NB4 (cell line): Measurements from ENCODE around the gene MSANTD1.

Experiments
- DNase-seq: peaks from one replicate; pipeline ENCODE4 v3.0.0; 2010; ENCODE audit warnings: low read depth
- H3K4me3 ChIP-seq: one replicate; pipeline ENCODE4 v1.5.1; 2011; ENCODE audit warnings: mild to moderate bottlenecking, low read depth, low read length, moderate library complexity
- MYC ChIP-seq: IDR thresholded peaks from 2 replicates; pipeline ENCODE4 v1.6.1; 2011; ENCODE audit warnings: low read depth, low read length
- POLR2A ChIP-seq: IDR thresholded peaks from 2 replicates; pipeline ENCODE4 v1.6.1; 2011; ENCODE audit warnings: mild to moderate bottlenecking; ENCODE audit not compliant: insufficient read length; ENCODE audit errors: extremely low read depth
- TF ChIP-seq, protein P1 (sequence below): IDR thresholded peaks from one replicate; pipeline ENCODE4 v1.5.1; 2012; ENCODE audit warnings: low read depth, low read length
- TF ChIP-seq, protein P2 (sequence below): IDR thresholded peaks from 2 replicates; pipeline ENCODE4 v1.6.1; 2011; ENCODE audit warnings: low read depth, low read length

MSANTD1 gene

GRCh38 chr4:3213661-3214250, 35.2 kb upstream of the MSANTD1 start:
- no peak for DNase-seq
- no peak overlapping the region for H3K4me3 ChIP-seq
- no peak for TF ChIP-seq MYC
- TF ChIP-seq, protein P1, sequence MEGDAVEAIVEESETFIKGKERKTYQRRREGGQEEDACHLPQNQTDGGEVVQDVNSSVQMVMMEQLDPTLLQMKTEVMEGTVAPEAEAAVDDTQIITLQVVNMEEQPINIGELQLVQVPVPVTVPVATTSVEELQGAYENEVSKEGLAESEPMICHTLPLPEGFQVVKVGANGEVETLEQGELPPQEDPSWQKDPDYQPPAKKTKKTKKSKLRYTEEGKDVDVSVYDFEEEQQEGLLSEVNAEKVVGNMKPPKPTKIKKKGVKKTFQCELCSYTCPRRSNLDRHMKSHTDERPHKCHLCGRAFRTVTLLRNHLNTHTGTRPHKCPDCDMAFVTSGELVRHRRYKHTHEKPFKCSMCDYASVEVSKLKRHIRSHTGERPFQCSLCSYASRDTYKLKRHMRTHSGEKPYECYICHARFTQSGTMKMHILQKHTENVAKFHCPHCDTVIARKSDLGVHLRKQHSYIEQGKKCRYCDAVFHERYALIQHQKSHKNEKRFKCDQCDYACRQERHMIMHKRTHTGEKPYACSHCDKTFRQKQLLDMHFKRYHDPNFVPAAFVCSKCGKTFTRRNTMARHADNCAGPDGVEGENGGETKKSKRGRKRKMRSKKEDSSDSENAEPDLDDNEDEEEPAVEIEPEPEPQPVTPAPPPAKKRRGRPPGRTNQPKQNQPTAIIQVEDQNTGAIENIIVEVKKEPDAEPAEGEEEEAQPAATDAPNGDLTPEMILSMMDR = no peak
- no peak for TF ChIP-seq POLR2A
- TF ChIP-seq, protein P2, sequence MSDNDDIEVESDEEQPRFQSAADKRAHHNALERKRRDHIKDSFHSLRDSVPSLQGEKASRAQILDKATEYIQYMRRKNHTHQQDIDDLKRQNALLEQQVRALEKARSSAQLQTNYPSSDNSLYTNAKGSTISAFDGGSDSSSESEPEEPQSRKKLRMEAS = no peak

GRCh38 chr4:3215256-3215655, 33.7 kb upstream of the MSANTD1 start:
- no peak for DNase-seq
- TF ChIP-seq, protein P1 = no peak
- TF ChIP-seq MYC = no peak
- TF ChIP-seq POLR2A = no peak
- TF ChIP-seq, protein P2 = no peak
- H3K4me3 ChIP-seq = no peak overlapping the region

GRCh38 chr4:3215733-3216132, 33.2 kb upstream of the MSANTD1 start:
- no peak for DNase-seq
- H3K4me3 ChIP-seq = no peak overlapping the region
- TF ChIP-seq POLR2A (no peak), MYC (no peak)
- TF ChIP-seq, protein P1 = no peak
- TF ChIP-seq, protein P2 = no peak

DNA sequence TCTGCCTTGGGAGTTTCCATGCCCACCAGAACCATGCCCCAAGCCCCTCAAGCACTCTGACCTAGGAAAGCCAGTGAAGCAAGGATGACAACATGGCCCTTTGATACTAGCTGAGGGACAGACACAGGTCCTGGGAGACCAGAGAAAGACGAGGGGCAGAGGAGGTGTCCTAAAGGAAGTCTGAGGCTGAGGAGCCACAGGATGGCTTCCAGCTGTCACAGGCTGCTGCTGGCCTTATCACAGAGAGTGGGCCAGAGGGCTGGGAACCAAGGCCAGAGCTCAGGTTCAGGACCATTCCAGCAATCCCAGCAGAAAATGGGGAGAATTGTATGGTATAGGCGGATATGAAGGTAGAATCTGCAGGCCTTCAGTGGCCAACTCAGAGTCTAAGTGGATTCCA, 31.7 kb upstream of the MSANTD1 start:
- H3K4me3 ChIP-seq = no peak overlapping the region
- DNase-seq = no peak
- TF ChIP-seq, protein P1 = no peak
- TF ChIP-seq, protein P2 = no peak
- TF ChIP-seq MYC = no peak
- no peak for TF ChIP-seq POLR2A

- DNase-seq = no peak
- TF ChIP-seq, protein P1 = no peak
- TF ChIP-seq POLR2A (no peak), MYC (no peak)
- TF ChIP-seq, protein P2 = no peak
- no peak overlapping the region for H3K4me3 ChIP-seq
Measured at GRCh38 chr4:3217771-3218170, 31.2 kb upstream of the MSANTD1 start.
